GM12891 (cell line): ENCODE measurements around the gene ZNF664.

Experiments used
- DNase-seq: peaks from one replicate; pipeline ENCODE4 v3.0.0; 2011; ENCODE audit warnings: low spot score; ENCODE audit not compliant: insufficient read length
- FAIRE-seq: peaks from 2 replicates; lab custom pipeline; 2011; peaks lifted over from hg19 to GRCh38; lab: Jason Lieb, UNC
- PAX5 ChIP-seq: IDR thresholded peaks from 2 replicates; pipeline ENCODE4 v1.6.1; 2011; ENCODE audit warnings: low read length, moderate library complexity, mild to moderate bottlenecking; ENCODE audit not compliant: insufficient read depth, severe bottlenecking
- POLR2A ChIP-seq: IDR thresholded peaks from 2 replicates; pipeline ENCODE4 v1.6.1; 2011; ENCODE audit warnings: low read depth, low read length, control low read depth
- POLR2AphosphoS5 ChIP-seq: IDR thresholded peaks from 2 replicates; pipeline ENCODE4 v1.6.1; 2011; ENCODE audit warnings: low read depth, low read length, control low read depth
- POU2F2 ChIP-seq: IDR thresholded peaks from 2 replicates; pipeline ENCODE4 v1.6.1; 2011; ENCODE audit warnings: low read depth, mild to moderate bottlenecking, control low read depth, low read length, moderate library complexity
- SPI1 ChIP-seq: IDR thresholded peaks from 2 replicates; pipeline ENCODE4 v1.6.1; 2011; ENCODE audit warnings: low read depth, low read length, control low read depth
- TAF1 ChIP-seq: IDR thresholded peaks from 2 replicates; pipeline ENCODE4 v1.6.1; 2011; ENCODE audit warnings: low read depth, low read length, control low read depth

ZNF664 gene

GRCh38 chr12:123958876-123959275 is 14.1 kb upstream of the ZNF664 start:
- FAIRE-seq, result no peak
- TF ChIP-seq PAX5, result no peak
- no peak for TF ChIP-seq POU2F2
- no peak for TF ChIP-seq POLR2AphosphoS5
- no peak for TF ChIP-seq TAF1
- no peak for TF ChIP-seq SPI1
- no peak for TF ChIP-seq POLR2A

GRCh38 chr12:123960029-123960735 is 12.8 kb upstream of the ZNF664 start:
- no peak for DNase-seq
- no peak for FAIRE-seq
- TF ChIP-seq PAX5, result no peak
- TF ChIP-seq SPI1, result no peak
- TF ChIP-seq POU2F2, result no peak
- no peak for TF ChIP-seq POLR2AphosphoS5
- no peak for TF ChIP-seq TAF1
- no peak for TF ChIP-seq POLR2A

More at GRCh38 chr12:123958876-123959275, 14.1 kb upstream of the ZNF664 start:
- DNase-seq, result no peak

- TF ChIP-seq POU2F2 (no peak), POLR2A (no peak), SPI1 (no peak), TAF1 (no peak), POLR2AphosphoS5 (no peak), PAX5 (no peak)
- no peak for DNase-seq
- no peak for FAIRE-seq
These were observed 12.2 kb upstream of the ZNF664 start for GRCh38 chr12:123960856-123961255.

- TF ChIP-seq TAF1 (no peak), SPI1 (no peak), POLR2AphosphoS5 (no peak), POLR2A (no peak), PAX5 (no peak), POU2F2 (no peak)
- no peak for FAIRE-seq
- DNase-seq, result no peak
These were observed 11.2 kb upstream of the ZNF664 start for GRCh38 chr12:123961585-123962345.

- TF ChIP-seq TAF1 (no peak), POLR2A (no peak), PAX5 (no peak), SPI1 (no peak), POU2F2 (no peak), POLR2AphosphoS5 (no peak)
- FAIRE-seq, result no peak
- DNase-seq, result no peak
These were observed 10.5 kb upstream of the ZNF664 start for GRCh38 chr12:123962513-123962912.

GRCh38 chr12:123963821-123964220 is 9.2 kb upstream of the ZNF664 start:
- FAIRE-seq, result no peak
- DNase-seq, result no peak
- TF ChIP-seq SPI1 (no peak), POLR2AphosphoS5 (no peak), POLR2A (no peak), TAF1 (no peak), POU2F2 (no peak), PAX5 (no peak)

GRCh38 chr12:123965382-123965781 is 7.6 kb upstream of the ZNF664 start:
- FAIRE-seq, result no peak
- DNase-seq, result no peak
- TF ChIP-seq POU2F2, result no peak
- TF ChIP-seq TAF1, result no peak
- TF ChIP-seq POLR2AphosphoS5, result no peak
- TF ChIP-seq SPI1, result no peak
- TF ChIP-seq PAX5, result no peak
- TF ChIP-seq POLR2A, result no peak

- DNase-seq (no peak), FAIRE-seq (no peak)
- TF ChIP-seq POU2F2 (no peak), SPI1 (no peak), POLR2A (no peak), PAX5 (no peak), TAF1 (no peak), POLR2AphosphoS5 (no peak)
These were observed 6.4 kb upstream of the ZNF664 start for GRCh38 chr12:123966596-123966995.

- TF ChIP-seq POLR2AphosphoS5, result no peak
- TF ChIP-seq POLR2A, result no peak
- no peak for TF ChIP-seq PAX5
- no peak for TF ChIP-seq POU2F2
- no peak for TF ChIP-seq SPI1
- DNase-seq (no peak), FAIRE-seq (peak; percentile 40)
These were observed 5.9 kb upstream of the ZNF664 start for GRCh38 chr12:123967121-123967586.

- no peak for FAIRE-seq
- TF ChIP-seq POLR2AphosphoS5, result no peak
- no peak for TF ChIP-seq POLR2A
- no peak for TF ChIP-seq POU2F2
- no peak for TF ChIP-seq TAF1
- no peak for TF ChIP-seq SPI1
- TF ChIP-seq PAX5, result no peak
These were observed 1.6 kb upstream of the ZNF664 start for GRCh38 chr12:123971449-123971769.

More at GRCh38 chr12:123971449-123971769, 1.6 kb upstream of the ZNF664 start:
- DNase-seq, result no peak
